ENCODE results near the gene GNG4.
A peak's percentile ranks its signal among the peaks of the same experiment; 100 is the strongest.

GNG4 gene

GRCh38 chr1:235516862-235517446, 132.6 kb downstream of the GNG4 start:
- H3K4me1 Mint-ChIP-seq = no peaks in the 10 kb centered on the region
- H3K9me3 Mint-ChIP-seq = no peaks in the 10 kb centered on the region
- no peaks in the 10 kb centered on the region for H3K36me3 Mint-ChIP-seq (ENCODE audit: insufficient read depth)
- no peak for DNase-seq (ENCODE audit: low spot score in 2 of 2)
- no peak overlapping the region for H3K4me3 Mint-ChIP-seq
- peaks cover 9% of the 10 kb centered on the region for H3K27me3 Mint-ChIP-seq
- no peak for ATAC-seq (replicated peaks; ENCODE audit: extremely low read depth, poor library complexity, severe bottlenecking)
- no peak overlapping the region for H3K27ac Mint-ChIP-seq (ENCODE audit: low read depth)

DNA sequence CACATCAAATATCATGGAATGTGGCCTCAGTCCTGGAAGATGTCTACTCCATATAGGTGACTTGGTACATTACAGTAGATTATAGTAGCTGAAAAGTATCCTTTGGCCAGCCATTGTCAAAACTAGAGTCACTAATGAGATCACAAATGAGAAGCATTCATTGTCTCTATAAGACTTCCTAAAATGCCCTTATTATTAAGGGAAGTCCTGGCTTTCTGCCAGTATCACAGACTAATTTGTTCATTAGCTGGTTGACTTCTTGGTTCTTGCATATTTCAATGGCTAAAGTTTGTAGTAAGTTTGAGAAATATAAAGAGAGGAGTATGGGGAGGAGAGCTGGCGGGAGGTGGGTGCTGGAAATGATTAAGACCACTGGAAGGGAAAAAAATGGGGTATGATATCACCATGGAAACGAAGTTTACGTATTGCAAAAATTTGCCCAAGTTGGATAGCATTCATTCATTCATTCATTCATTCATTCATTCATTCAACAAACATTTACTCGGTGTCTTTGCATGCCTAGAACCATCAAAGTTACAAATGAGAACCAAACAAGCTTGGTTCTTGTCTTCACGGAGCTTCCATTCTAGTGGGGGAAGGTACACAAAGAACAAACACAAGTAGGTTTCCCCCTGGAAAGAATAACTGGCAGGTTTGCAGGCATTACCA, 133.6 kb downstream of the GNG4 start:
- Mint-ChIP-seq H3K27me3 (peaks cover 19% of the 10 kb centered on the region), H3K4me1 (no peaks in the 10 kb centered on the region), H3K9me3 (no peaks in the 10 kb centered on the region), H3K27ac (ENCODE audit: low read depth) (no peak overlapping the region), H3K36me3 (ENCODE audit: insufficient read depth) (no peaks in the 10 kb centered on the region), H3K4me3 (no peak overlapping the region)
- ATAC-seq (replicated peaks; ENCODE audit: extremely low read depth, poor library complexity, severe bottlenecking) = no peak
- DNase-seq (ENCODE audit: low spot score in 2 of 2) = no peak

GRCh38 chr1:235513495-235514366, 135.9 kb downstream of the GNG4 start:
- Mint-ChIP-seq H3K9me3 (no peaks in the 10 kb centered on the region), H3K27ac (ENCODE audit: low read depth) (no peak overlapping the region), H3K27me3 (peaks cover 25% of the 10 kb centered on the region), H3K36me3 (ENCODE audit: insufficient read depth) (no peaks in the 10 kb centered on the region), H3K4me3 (no peak overlapping the region), H3K4me1 (no peaks in the 10 kb centered on the region)
- DNase-seq (ENCODE audit: low spot score in 2 of 2) = no peak
- ATAC-seq (replicated peaks; ENCODE audit: extremely low read depth, poor library complexity, severe bottlenecking) = no peak

DNA sequence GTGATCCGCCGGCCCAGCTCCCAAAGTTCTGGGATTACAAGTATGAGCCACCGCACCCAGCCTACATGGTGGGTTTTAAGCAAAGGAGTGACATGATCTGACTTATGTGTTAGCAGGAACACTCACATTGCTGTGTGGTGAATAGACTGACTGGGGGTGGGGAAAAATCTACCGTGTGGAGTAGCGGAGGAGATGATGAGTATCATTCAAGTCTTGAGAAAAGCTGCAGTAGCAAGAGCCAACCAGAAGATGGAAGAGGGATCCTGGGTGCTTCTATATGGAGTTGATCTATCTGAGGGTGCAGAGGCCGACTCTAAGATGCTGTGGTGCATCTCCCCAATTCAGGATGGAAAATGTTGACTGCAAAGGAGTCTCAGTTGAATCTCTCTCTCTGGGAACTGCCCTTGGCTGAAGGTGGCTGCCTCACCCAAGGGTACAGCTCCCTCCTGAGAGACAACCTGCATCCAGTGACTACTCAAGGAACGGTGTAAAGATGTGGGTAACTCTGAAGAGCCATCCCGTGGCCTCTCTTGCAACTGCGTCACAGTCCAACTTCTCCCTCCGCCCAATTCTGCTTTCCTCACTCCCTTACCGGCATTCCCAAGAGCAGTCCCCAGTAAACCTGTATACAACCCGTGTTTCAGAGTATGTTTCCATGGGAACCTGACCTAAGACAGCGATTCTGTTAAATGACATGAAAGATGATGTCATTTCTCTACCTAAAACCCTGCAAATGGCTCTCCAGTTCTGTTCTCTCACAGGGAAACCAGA, 137.9 kb downstream of the GNG4 start:
- H3K27ac Mint-ChIP-seq (ENCODE audit: low read depth) = no peak overlapping the region
- no peak overlapping the region for H3K4me3 Mint-ChIP-seq
- H3K27me3 Mint-ChIP-seq = peaks cover 25% of the 10 kb centered on the region
- DNase-seq (ENCODE audit: low spot score in 2 of 2) (no peak), ATAC-seq (replicated peaks; ENCODE audit: extremely low read depth, poor library complexity, severe bottlenecking) (no peak)
- H3K4me1 Mint-ChIP-seq = no peaks in the 10 kb centered on the region
- no peaks in the 10 kb centered on the region for H3K36me3 Mint-ChIP-seq (ENCODE audit: insufficient read depth)
- H3K9me3 Mint-ChIP-seq = no peaks in the 10 kb centered on the region

GRCh38 chr1:235510823-235511222, 138.8 kb downstream of the GNG4 start:
- peaks cover 25% of the 10 kb centered on the region for H3K27me3 Mint-ChIP-seq
- no peaks in the 10 kb centered on the region for H3K36me3 Mint-ChIP-seq (ENCODE audit: insufficient read depth)
- no peak overlapping the region for H3K27ac Mint-ChIP-seq (ENCODE audit: low read depth)
- no peaks in the 10 kb centered on the region for H3K4me1 Mint-ChIP-seq
- no peaks in the 10 kb centered on the region for H3K9me3 Mint-ChIP-seq
- ATAC-seq (replicated peaks; ENCODE audit: extremely low read depth, poor library complexity, severe bottlenecking) (no peak), DNase-seq (ENCODE audit: low spot score in 2 of 2) (no peak)
- no peak overlapping the region for H3K4me3 Mint-ChIP-seq

DNA sequence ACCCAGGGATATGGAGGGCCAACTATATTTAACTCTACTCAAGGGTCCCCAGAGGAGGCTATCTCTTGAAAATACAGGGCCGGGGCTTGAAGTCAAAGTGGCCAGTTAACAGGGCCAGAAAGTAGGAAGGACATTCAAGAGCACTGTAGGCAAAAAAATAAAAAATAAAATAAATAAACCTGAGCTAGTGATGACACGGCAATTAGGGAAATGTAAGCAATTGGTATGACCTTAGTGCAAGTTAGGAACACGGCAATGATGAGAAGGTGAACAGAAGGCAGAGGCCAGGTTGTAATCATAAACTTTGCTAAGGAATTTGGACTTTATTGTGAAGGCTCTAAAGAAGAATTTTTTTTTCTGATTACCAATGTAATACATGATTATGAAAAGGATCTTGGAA, 142.0 kb downstream of the GNG4 start:
- Mint-ChIP-seq H3K27me3 (peaks cover 22% of the 10 kb centered on the region), H3K4me1 (peaks cover 18% of the 10 kb centered on the region), H3K9me3 (no peaks in the 10 kb centered on the region), H3K36me3 (ENCODE audit: insufficient read depth) (peaks cover 16% of the 10 kb centered on the region), H3K4me3 (no peak overlapping the region), H3K27ac (ENCODE audit: low read depth) (no peak overlapping the region)
- DNase-seq (ENCODE audit: low spot score in 2 of 2) (no peak), ATAC-seq (replicated peaks; ENCODE audit: extremely low read depth, poor library complexity, severe bottlenecking) (no peak)

- H3K4me1 Mint-ChIP-seq = peaks cover 23% of the 10 kb centered on the region
- peak overlapping the region; percentile 98 for H3K27ac Mint-ChIP-seq (ENCODE audit: low read depth)
- ATAC-seq (replicated peaks; ENCODE audit: extremely low read depth, poor library complexity, severe bottlenecking) = peak; percentile 83
- H3K36me3 Mint-ChIP-seq (ENCODE audit: insufficient read depth) = peaks cover 16% of the 10 kb centered on the region
- H3K4me3 Mint-ChIP-seq = peak overlapping the region; percentile 98
- DNase-seq (ENCODE audit: low spot score in 2 of 2) = peak; percentile 96 to 97
- no peaks in the 10 kb centered on the region for H3K9me3 Mint-ChIP-seq
- H3K27me3 Mint-ChIP-seq = no peaks in the 10 kb centered on the region
These were observed 144.9 kb downstream of the GNG4 start for GRCh38 chr1:235504494-235505222.

DNA sequence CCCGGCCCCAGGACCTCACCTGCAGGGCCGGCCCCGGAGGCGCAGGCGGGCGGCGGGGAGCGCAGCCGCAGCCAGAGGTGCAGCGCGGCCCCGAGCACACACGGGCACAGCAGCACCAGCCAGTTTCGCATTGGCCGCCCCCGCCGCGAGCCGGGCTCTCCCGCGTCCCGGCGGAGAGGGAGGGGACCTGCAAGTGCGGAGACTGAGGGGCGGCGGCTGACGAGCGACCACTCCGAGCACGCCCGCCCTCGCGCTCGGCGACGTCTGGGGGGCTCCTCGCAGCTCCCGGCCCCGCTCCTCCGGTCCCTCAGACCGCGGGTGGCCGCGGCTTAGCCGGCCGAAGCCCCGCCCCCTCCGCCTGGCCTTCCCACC, 145.5 kb downstream of the GNG4 start, which contains the start of gene B3GALNT2:
TSS of gene B3GALNT2 (minus strand) at position 331 of the 372 bp plus-strand sequence. CDS start at position 131, 200 bp downstream.
- Mint-ChIP-seq H3K27me3 (no peaks in the 10 kb centered on the region), H3K27ac (ENCODE audit: low read depth) (peak within 1 kb of the TSS; percentile 98), H3K4me3 (peak within 1 kb of the TSS; percentile 98), H3K36me3 (ENCODE audit: insufficient read depth) (peaks cover 16% of the 10 kb centered on the region), H3K4me1 (peaks cover 23% of the 10 kb centered on the region), H3K9me3 (no peaks in the 10 kb centered on the region)
- DNase-seq (ENCODE audit: low spot score in 2 of 2) = no peak
- ATAC-seq (replicated peaks; ENCODE audit: extremely low read depth, poor library complexity, severe bottlenecking) = peak; percentile 56

- Mint-ChIP-seq H3K36me3 (ENCODE audit: insufficient read depth) (peaks cover 16% of the 10 kb centered on the region), H3K9me3 (no peaks in the 10 kb centered on the region), H3K4me3 (peak overlapping the region; percentile 98), H3K4me1 (peaks cover 23% of the 10 kb centered on the region), H3K27me3 (no peaks in the 10 kb centered on the region), H3K27ac (ENCODE audit: low read depth) (peak overlapping the region; percentile 98)
- DNase-seq (ENCODE audit: low spot score in 2 of 2) (no peak), ATAC-seq (replicated peaks; ENCODE audit: extremely low read depth, poor library complexity, severe bottlenecking) (no peak)
These were observed 146.0 kb downstream of the GNG4 start for GRCh38 chr1:235503403-235504121.

DNA sequence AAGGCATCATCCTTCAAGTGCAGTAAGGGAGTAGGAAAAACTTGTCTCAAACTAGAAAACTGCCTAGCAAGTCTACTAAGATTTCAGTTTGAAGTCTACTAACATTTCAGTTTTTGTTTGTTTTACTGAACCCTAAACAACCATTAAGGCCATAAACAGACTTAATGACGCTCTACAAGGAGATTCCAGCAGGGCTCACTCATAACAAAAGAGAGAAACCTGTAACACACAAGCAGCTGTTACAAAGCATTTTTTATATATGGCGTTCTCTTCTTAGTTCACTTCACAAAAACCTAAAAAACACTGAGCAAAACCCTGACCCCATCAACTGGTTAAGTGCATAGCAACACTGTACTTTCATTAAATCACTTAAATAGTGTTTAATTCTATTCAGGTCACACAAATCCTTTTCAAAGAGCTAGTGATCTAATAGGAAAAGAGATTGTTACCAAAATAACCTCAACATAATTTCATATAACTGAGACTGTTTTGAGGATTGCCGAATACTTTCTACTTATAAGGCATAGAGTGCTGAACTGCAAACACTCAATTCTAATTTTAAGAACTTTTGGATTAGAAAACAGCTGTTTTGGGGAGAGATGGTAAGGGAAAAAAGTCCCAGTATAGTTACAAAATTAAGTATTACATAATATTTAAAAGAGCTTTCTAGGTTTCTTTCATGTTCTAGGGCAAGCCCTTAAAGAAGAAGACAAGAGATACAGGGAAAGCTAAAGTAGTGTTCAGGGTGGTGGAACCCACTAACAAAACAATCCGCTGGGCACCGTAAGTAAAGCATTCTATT, 146.8 kb downstream of the GNG4 start:
- peaks cover 23% of the 10 kb centered on the region for H3K4me1 Mint-ChIP-seq
- no peak for ATAC-seq (replicated peaks; ENCODE audit: extremely low read depth, poor library complexity, severe bottlenecking)
- H3K4me3 Mint-ChIP-seq = peak overlapping the region; percentile 98
- no peaks in the 10 kb centered on the region for H3K27me3 Mint-ChIP-seq
- DNase-seq (ENCODE audit: low spot score in 2 of 2) = no peak
- peaks cover 16% of the 10 kb centered on the region for H3K36me3 Mint-ChIP-seq (ENCODE audit: insufficient read depth)
- H3K27ac Mint-ChIP-seq (ENCODE audit: low read depth) = peak overlapping the region; percentile 98
- no peaks in the 10 kb centered on the region for H3K9me3 Mint-ChIP-seq
